Fibroblast of the aortic adventitia (primary cell): ENCODE data around the gene MBNL2. TPM values are rescaled to one million over a fixed set of nuclear protein-coding genes. Genes with fewer than 3 reads are reported as not detected.
"Not testable (repeated sequence)": the region's sequence is repeated elsewhere in the genome, so short reads cannot be mapped to it uniquely, and the experiment has no call there.

ENCODE experiments used
- DNase-seq: peaks from one replicate; pipeline ENCODE4 v3.0.0-alpha.2; 2010; ENCODE audit warnings: low read depth
- H3K4me3 ChIP-seq: 2 replicates; pipeline ENCODE4 v1.5.1; 2011; ENCODE audit warnings: low read depth, mild to moderate bottlenecking, control low read depth, low read length, moderate library complexity
- total RNA-seq: library from RNA; depleted of rRNA; stranded (reverse); fragments of >200 nt; gene quantifications from 2 replicates; pipeline ENCODE4 v1.2.3, GENCODE V29; 2012; ENCODE audit warnings: low replicate concordance
- TF ChIP-seq, protein P1 (sequence below): IDR thresholded peaks from 2 replicates; pipeline ENCODE4 v1.5.1; 2011; ENCODE audit warnings: mild to moderate bottlenecking, low read length, control low read depth, inconsistent platforms; ENCODE audit not compliant: insufficient read depth

MBNL2 gene
- total RNA-seq, 1 donor = 120 TPM

DNA sequence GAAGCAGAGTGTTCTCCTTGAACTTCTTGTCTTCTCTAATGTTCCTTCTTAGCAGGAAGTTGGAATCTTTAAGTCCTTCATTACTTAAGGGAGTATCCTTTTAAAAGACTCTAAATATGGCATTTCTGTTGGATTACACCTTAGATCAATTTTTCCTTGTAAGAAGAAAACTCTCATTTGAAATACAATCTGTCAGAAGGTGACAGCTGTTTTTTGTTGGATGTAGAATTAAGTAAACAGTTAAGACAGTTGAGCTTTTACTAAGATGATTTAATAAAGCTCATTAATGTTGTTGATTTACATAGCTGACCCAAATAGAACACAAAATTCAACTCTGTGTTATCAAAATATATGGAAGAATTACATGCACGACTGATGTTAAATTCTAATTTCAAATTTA lies 16.7 kb upstream of the MBNL2 start:
- H3K4me3 ChIP-seq = no peak overlapping the region
- TF ChIP-seq, protein P1, sequence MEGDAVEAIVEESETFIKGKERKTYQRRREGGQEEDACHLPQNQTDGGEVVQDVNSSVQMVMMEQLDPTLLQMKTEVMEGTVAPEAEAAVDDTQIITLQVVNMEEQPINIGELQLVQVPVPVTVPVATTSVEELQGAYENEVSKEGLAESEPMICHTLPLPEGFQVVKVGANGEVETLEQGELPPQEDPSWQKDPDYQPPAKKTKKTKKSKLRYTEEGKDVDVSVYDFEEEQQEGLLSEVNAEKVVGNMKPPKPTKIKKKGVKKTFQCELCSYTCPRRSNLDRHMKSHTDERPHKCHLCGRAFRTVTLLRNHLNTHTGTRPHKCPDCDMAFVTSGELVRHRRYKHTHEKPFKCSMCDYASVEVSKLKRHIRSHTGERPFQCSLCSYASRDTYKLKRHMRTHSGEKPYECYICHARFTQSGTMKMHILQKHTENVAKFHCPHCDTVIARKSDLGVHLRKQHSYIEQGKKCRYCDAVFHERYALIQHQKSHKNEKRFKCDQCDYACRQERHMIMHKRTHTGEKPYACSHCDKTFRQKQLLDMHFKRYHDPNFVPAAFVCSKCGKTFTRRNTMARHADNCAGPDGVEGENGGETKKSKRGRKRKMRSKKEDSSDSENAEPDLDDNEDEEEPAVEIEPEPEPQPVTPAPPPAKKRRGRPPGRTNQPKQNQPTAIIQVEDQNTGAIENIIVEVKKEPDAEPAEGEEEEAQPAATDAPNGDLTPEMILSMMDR = no peak
- no peak for DNase-seq

DNA sequence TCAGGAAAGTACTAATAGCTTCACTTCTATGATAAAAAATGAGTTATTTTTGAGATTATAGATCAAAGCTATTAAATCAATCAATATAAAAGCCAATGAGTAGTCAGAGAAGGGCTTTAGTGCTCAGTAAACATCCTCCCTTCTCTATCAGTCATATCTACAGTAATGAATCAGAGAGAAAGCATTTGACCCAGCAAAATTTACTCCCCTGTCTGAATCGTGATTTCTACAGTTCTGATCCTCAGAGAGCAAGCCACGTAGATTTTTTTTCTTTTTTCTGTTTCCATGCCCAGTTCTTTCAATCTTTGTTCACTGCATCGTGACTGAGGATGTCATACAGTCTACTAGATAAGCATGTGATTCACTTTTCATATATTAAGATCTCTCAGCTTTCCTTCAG lies 16.2 kb upstream of the MBNL2 start:
- TF ChIP-seq, protein P1 = no peak
- peak; percentile 59 for DNase-seq
- H3K4me3 ChIP-seq = no peak overlapping the region

DNA sequence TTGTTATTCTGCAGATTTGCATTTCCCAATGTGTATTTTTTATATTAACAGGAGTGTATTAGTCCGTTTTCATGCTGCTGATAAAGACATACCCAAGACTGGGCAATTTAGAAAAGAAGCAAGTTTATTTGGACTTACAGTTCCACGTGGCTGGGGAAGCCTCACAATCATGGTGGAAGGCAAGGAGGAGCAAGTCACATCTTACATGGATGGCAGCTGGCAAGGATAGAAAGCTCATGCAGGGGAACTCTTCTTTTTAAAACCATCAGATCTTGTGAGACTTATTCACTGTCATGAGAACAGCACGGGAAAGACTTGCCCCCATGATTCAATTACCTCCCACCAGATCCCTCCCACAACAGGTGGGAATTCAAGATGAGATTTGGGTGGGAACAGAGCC lies 14.9 kb upstream of the MBNL2 start:
- not testable (repeated sequence) for DNase-seq, H3K4me3 ChIP-seq

DNA sequence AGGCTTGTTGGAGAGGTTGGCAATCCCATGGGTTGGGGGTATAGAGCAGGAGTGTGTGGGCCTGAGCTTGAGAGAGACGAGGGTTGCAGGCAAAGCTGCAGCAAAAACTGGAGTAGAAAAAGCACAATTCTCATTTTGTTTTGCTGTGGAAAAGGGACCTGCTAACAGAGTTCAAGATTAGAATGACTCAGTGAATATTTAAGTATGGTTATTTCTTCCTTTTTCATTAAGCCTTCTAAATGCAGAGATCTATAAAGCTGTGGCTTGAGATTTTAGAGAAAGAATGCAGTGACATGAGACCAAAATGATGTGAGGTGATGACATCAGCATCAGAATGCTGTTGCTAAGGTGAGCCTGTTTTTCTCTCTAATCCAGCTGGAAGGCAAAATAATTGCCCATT lies 10.8 kb upstream of the MBNL2 start:
- TF ChIP-seq, protein P1 = no peak
- no peak for DNase-seq

DNA sequence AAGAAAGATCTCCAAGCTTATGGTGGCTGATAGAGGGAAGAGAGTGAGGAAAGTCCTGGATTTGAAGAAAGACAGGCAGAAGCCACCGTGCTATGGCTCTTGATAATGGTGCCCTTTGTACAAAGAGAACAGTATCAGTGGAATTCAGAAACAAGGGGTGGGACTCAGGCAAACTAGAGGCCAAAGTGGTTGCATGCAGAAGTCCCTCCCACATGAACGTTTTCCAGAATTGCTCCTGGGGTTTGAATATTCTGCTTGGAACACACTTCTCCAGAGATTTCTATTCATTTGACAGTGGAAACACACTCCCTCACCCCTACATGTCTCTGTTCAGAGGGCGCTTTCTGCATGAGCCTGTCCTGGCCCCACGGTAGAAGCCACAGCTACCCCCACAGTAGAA lies 10.1 kb upstream of the MBNL2 start:
- H3K4me3 ChIP-seq = no peak overlapping the region
- TF ChIP-seq, protein P1 = no peak
- DNase-seq = no peak

More for the DNA sequence above, 10.8 kb upstream of the MBNL2 start:
- H3K4me3 ChIP-seq = no peak overlapping the region

DNA sequence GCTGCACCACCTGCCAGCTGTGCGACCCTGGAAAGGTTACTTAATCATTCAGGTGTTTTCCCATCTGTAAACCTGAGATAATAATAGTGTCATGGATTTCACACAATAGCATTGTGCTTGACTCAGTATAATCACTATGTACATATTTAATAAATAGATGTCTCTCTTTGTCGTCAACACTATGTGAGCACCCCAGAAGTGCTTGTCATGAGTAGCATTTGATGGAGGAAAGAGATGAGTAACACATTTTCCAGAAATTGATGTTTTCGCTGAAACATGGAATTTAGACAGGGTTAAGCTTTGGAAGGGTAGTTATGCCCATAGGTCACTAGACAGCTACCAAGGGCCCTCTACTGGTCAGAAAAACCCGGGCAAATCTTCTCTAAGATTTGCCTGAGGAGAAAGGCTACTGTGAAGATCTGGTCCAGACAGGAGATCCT lies 9.5 kb upstream of the MBNL2 start:
- H3K4me3 ChIP-seq = no peak overlapping the region
- DNase-seq = peak; percentile 66
- TF ChIP-seq, protein P1 = peak; percentile 81

DNA sequence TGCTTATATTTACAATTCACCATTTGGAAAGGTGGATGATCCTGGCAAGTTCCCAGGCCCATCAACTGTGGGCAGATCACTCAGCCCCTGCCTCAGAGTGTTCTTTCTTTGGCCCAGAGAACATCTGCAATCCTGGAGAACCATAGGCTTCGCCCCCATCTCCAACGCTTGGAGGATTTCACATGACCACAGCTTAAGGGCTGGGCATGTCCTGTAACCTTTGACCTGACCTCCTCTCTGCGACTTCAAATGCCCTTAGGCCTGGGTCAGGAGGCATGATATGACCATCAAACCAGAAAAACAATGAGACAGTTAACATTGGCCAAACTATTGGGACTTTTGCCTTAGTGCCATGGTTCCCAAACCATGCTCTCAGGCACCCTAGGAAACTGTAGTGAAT lies 7.2 kb upstream of the MBNL2 start:
- DNase-seq = no peak
- TF ChIP-seq, protein P1 = no peak
- no peak overlapping the region for H3K4me3 ChIP-seq
